NCI-H69 (cell line): Measurements from ENCODE around the gene SIT1.
A peak's percentile ranks its signal among the peaks of the same experiment; 100 is the strongest.
"Not testable (repeated sequence)": the region's sequence is repeated elsewhere in the genome, so short reads cannot be mapped to it uniquely, and the experiment has no call there.

Source experiments
- DNase-seq: peaks from one replicate; lab custom pipeline; 2025; lab: John Stamatoyannopoulos, UW

The SIT1 gene

DNA sequence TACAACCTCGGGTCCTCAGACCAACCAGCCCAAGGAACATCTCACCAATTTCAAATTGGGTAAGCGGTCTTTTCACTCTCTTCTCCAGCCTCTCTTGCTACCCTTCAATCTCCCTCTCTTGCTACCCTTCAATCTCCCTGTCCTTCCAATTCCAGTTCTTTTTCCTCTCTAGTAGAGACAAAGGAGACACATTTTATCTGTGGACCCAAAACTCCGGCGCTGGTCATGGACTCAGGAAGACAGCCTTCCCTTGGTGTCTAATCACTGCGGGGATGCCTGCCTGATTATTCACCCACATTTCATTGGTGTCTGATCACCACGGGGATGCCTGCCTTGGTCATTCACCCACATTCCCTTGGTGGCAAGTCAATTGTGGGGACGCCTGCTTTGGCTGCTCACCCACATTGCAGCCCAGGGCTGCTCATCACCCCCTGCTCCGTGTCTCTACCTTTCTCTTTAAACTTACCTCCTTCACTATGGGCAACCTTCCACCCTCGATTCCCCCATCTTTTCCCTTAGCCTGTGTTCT lies 13.2 kb downstream of the SIT1 start:
- not testable (repeated sequence) for DNase-seq

DNA sequence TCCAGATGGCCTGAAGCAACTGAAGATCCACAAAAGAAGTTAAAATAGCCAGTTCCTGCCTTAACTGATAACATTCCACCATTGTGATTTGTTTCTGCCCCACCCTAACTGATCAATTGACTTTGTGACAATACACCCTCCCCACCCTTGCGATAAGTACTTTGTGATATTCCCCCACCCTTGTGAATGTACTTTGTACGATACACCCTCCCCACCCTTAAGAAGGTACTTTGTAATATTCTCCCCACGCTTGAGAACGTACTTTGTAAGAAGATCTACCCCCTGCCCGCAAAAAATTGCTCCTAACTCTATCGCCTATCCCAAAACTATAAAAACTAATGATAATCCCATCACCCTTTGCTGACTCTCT lies 13.9 kb downstream of the SIT1 start:
- DNase-seq = not testable (repeated sequence)

DNA sequence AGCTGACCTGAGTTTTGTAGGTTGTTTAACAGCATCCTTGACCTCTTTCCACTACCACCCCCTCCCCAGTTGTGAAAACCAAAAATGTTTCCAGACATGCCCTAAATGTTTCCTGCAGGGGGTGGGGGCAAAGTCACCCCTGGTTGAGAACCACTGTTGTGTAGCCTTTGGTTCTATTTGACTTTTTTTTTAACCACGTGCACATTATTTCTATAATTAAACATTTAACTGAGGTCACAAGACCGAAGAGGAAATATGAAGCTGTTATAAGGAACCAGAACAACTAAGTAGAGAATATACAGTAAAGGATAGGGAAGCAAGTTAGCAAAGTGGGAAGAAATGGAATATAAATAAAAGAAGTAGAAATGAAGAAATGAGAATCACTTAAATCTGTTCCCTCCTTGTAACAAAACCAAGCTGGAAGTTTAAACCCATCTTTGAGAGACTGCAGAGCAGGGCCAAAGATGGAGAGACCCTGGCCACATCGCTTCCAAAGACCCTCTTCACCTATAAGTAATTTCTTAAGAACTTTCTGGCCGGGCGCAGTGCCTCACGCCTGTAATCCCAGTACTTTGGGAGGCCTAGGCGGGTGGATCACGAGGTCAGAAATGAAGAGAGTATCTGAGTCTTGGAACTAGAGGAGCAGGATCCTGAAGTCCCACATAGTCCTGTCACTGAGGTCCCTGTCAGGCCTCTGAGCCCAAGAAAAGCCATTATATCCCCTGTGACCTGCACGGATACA lies 14.4 kb downstream of the SIT1 start:
- no peak for DNase-seq

- DNase-seq = no peak
These were observed 15.0 kb downstream of the SIT1 start for GRCh38 chr9:35635730-35636129.

DNA sequence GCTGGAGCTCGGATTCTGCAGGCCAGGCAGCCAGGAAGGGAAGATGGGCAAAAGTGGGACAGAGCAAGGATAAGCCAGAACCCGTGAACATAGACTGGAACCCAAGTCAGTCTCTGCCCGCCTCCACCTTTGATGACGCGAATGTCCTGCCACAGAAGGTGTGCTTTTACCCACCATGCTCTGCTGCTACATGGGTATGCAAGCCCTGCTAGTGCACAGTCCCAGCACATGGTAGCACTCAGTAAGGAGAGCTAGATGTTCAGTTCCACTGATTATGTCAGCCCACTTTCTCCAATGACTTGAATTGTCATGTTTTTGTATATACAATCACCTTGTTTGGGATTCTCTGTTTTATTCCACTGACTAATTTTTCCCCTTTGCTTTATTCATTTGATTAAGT lies 21.1 kb downstream of the SIT1 start:
- no peak for DNase-seq

DNA sequence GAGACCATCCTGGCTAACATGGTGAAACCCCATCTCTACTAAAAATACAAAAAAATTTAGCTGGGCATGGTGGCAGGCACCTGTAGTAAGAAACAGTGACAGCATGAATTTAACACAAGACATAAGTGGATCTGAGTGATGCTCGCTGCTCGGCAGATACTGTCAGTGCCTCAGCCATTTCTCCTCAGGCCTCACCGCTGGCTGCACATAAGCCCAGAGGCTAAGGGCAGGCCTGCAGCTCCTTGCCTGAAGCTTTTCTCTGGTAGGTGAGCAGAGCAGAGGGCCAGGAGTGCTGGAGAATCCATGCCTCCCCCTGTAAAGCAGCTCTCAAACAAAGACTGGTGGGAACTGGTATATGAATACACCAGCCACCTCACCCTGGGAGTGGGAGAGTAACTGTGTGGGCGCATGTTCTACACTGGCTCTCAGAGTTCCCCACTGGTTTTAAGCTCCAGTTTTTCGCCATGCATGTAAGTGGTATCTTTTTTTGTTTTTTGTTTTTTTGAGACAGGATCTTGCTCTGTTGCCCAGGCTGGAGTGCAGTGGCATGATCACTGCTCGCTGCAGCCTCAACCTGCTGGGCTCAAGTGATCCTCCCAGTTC lies 22.2 kb downstream of the SIT1 start:
- no peak for DNase-seq

DNA sequence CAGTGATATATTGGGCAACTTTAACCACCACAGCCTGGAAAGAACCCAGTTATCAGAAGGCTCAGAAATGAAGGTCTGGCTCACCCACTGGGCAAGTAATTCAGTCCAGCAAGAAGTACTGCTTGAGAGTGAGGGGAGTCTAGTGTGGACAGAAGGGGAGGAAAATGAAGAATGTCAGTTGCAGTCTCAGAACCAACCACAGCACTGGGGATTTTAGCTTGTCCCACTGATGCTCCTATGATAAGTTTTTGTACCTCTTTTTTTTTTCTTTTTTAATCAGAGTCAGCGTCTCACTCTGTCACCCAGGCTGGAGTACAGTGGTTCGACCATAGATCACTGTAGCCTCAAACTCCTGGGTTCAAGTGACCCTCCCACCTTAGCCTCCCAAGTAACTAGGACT lies 23.2 kb downstream of the SIT1 start:
- DNase-seq = no peak

DNA sequence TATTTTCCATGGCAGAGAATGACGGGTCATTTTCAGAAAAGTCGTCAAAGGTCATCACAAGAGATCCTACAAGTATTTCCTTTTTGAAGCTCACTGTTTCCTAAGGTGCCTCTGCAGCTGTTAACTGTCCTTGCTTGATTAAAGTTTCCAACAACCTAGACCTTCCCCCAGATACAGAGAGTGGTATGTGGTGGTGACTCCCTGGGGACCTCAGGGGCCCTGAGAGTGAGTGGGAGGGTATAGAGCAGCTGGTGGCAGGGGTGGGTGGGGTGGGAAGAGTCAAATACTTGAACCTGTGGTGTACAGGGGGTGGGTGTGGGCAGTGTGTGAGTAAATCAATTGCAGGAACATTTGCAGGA lies 31.0 kb downstream of the SIT1 start:
- no peak for DNase-seq

- DNase-seq = no peak
These were observed 31.6 kb downstream of the SIT1 start for GRCh38 chr9:35618854-35619799.

DNA sequence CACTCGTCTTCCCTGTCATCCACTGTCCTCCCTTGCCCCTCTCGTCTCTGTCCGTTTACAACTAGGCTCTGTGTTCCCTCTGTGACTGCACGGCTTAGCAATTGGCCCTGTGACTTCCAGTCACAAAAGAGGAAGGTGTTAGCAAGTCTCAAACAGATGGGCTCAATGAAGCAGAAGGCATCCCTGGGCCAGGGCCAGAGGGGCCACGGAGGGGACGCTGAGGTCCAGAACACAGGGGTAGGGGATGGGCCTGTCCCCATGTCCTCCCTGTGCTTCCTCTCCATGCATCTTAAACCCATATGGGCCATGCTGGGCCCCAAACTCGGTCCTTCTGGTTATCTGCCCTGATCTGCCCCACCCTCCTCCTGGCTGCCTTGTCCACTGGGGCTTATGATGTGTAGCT lies 32.4 kb downstream of the SIT1 start, which contains the start of gene CD72:
CD72 (minus strand) TSS at position 89 of the 403 bp plus-strand sequence. CDS start 110 bp downstream, outside the sequence.
- DNase-seq = no peak

GRCh38 chr9:35617548-35617947 lies 33.2 kb downstream of the SIT1 start:
- no peak for DNase-seq

DNA sequence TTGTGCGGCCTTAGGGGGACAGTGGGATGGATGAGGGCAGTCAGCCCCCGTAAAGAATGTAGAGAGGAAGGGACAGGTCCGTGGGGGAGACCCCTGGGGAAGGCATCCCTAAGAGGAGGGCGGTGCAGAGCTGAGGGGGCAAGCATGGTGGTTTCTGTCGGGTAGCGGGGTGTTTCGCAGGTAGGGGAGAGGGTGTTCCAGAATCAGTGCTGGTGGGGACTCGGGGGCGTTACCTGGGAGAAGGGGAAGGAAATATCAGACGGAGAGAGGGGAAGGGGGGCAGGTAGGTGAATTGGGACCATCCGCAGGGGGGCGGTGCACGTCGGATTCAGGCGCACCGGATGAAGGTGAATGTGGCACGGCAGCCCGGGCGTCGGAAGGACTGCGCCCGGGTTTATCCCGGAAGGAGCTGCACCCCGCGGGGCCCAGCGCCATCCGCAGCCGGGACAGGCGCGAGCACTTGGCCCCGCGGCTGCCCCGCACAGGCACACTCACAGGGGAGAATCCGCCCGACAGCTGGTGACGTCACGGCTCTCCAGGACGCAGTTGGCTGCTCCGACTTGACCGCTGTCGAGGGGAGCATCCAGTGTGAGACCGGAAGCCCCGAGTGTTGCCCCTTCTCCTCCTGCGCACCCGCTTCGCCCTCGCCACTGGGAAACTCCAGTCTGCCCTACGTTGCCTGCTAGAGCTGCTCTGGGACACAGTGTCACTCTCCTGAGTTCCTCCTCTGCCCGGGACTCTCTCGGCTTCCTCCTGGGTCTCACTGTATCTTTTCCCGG lies 33.9 kb downstream of the SIT1 start:
- DNase-seq = peak; percentile 64

DNA sequence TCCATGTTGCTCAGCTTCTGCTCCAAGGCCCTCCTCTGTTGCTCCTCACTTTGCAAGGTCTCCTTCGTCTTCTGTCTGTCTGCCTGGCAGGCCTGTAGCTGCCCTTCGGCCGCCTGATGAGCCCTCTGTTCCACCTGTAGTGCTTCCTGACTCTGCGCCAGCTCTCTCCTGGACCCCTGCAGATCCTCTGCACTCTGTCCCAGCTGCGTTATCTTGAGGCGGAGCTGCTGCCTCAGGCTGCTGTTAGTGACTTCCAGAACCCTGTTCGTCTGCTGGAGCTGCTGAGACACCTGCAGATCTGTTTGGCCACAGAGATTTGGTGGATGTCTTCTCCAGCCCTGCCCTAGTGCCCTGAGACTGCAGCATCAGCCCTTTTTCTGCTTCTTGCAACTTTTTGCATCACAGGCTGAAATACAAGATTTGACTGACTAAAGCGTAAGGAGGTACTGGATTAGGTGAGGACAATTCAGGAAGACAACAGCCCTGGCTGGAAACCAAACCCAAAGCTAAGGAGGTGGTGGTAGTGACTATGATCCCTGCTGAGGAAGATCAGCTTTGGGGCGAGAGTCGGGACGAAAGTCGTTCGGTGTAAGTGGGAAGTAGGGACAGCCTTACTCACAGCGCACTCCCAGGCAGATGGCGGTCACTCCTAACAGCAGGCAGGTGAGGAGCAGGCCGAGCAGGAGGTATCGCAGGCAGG lies 34.6 kb downstream of the SIT1 start:
- peak; percentile 71 for DNase-seq

GRCh38 chr9:35612843-35613242 lies 37.9 kb downstream of the SIT1 start:
- DNase-seq = no peak

GRCh38 chr9:35612066-35612465 lies 38.7 kb downstream of the SIT1 start:
- not testable (repeated sequence) for DNase-seq

DNA sequence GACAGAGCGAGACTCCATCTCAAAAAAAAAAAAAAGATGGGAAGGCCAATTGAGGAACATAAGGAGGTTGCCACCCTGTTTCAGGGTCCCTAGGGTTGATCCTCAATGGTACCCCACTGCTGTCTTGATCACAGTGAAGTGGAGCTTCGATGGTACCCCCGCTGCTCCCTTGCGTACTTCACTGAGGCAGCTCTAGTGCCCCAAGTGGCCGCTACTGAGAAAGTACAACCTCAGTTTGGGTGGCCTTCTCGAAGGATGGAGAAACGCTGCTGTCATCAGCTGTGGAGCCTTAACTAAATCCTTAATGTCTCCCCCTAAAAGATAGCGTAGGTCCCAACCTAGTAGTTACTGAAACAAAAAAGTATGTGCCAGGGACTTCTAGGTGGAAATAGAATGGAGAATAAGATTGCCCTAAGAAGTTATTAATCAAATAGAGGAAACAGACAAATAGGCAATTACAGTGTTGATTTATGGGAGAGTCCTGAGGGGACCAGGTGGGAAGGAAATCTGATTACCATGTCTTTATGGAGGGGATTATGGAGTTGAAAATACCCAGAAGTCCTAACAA lies 39.4 kb downstream of the SIT1 start:
- peak; percentile 72 for DNase-seq

DNA sequence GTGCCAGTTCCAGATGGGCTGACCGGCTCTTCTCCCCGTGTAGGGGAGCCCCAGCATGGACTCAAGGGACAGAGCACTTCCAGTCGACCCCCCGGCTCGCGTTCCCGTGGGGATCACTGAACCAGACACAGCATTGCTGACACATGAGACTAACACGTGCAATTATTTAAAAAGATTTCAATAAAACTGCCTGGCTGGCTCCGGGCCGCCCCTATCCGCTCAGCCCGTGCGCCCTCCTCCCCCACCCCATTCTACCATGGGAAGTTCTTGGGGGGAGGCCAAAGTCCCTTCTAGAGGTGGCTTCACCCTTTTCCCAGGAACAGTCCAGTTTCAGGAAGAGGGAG lies 40.9 kb downstream of the SIT1 start:
- no peak for DNase-seq

DNA sequence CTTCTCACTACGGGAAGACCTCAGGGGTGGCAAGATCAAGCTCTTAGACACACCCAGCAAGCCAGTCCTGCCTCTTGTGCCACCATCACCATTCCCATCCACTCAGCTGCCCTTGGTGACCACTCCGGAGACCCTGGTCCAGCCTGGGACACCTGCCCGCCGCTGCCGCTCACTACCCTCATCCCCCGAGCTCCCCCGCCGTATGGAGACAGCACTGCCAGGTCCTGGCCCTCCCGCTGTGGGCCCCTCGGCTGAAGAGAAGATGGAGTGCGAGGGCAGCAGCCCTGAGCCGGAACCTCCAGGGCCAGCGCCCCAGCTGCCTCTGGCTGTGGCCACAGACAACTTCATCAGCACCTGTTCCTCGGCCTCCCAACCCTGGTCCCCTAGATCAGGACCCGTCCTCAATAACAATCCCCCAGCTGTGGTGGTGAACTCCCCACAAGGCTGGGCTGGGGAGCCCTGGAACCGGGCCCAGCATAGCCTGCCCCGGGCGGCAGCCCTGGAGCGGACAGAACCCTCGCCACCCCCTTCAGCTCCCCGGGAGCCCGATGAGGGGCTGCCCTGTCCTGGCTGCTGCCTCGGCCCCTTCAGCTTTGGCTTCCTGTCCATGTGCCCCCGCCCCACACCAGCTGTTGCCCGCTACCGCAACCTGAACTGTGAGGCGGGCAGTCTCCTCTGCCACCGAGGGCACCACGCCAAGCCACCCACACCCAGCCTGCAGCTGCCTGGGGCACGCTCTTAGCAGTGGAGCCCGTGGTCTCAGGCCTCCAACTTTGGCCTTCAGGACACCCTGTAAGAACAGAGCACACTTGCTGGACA lies 41.5 kb downstream of the SIT1 start:
- DNase-seq = no peak

GRCh38 chr9:35608221-35608620 lies 42.5 kb downstream of the SIT1 start:
- no peak for DNase-seq

- DNase-seq = no peak
These were observed 44.0 kb downstream of the SIT1 start for GRCh38 chr9:35606726-35607125.
